Activated T-helper 17 cell treated with anti-CD3 and anti-CD28 coated beads, Interleukin-2, amount 50 U/mL, for 72 hours (primary cell): ENCODE results near the gene UTS2B. TPM values are rescaled to one million over a fixed set of nuclear protein-coding genes. Genes with fewer than 3 reads are reported as not detected.
"Not testable (repeated sequence)": the region's sequence is repeated elsewhere in the genome, so short reads cannot be mapped to it uniquely, and the experiment has no call there.

ENCODE experiments used
- ATAC-seq: fragments of 150-1000 bp; cut with Tn5 transposase; replicated peaks from 2 replicates; pipeline ENCODE4 v1.10.0; 2021; ENCODE audit warnings: mild to moderate bottlenecking, moderate library complexity
- H3K27ac Mint-ChIP-seq: one replicate; pipeline ENCODE4 v1.8.0; 2022; ENCODE audit warnings: mixed read lengths
- H3K27me3 Mint-ChIP-seq: one replicate; pipeline ENCODE4 v1.8.0; 2022; ENCODE audit warnings: mixed read lengths
- H3K36me3 Mint-ChIP-seq: one replicate; pipeline ENCODE4 v1.8.0; 2022; ENCODE audit warnings: low read depth, mild to moderate bottlenecking, mixed read lengths
- H3K4me1 Mint-ChIP-seq: one replicate; pipeline ENCODE4 v1.8.0; 2022; ENCODE audit warnings: mixed read lengths
- H3K4me3 Mint-ChIP-seq: one replicate; pipeline ENCODE4 v1.8.0; 2022; ENCODE audit warnings: mild to moderate bottlenecking, mixed read lengths
- H3K9me3 Mint-ChIP-seq: one replicate; pipeline ENCODE4 v1.8.0; 2022; ENCODE audit warnings: mixed read lengths
- total RNA-seq, 2 donors: library from RNA; stranded (reverse); gene quantifications; one replicate each; pipeline ENCODE4 v1.2.3, GENCODE V29; 2022

The UTS2B gene
- total RNA-seq, 2 donors from 2014 or later, result not detected

- Mint-ChIP-seq H3K27ac (no peak overlapping the region), H3K36me3 (no peaks in the 10 kb centered on the region), H3K4me1 (no peaks in the 10 kb centered on the region), H3K27me3 (peaks cover 3% of the 10 kb centered on the region), H3K9me3 (no peaks in the 10 kb centered on the region), H3K4me3 (no peak overlapping the region)
- ATAC-seq, result no peak
Measured at GRCh38 chr3:191261304-191261638, 69.1 kb downstream of the UTS2B start.

GRCh38 chr3:191260431-191261303, 69.7 kb downstream of the UTS2B start:
- H3K4me3 Mint-ChIP-seq, result no peak overlapping the region
- H3K4me1 Mint-ChIP-seq, result no peaks in the 10 kb centered on the region
- H3K27me3 Mint-ChIP-seq, result peaks cover 3% of the 10 kb centered on the region
- H3K36me3 Mint-ChIP-seq, result no peaks in the 10 kb centered on the region
- no peak for ATAC-seq
- H3K27ac Mint-ChIP-seq, result no peak overlapping the region
- H3K9me3 Mint-ChIP-seq, result no peaks in the 10 kb centered on the region

GRCh38 chr3:191259486-191259885, 70.8 kb downstream of the UTS2B start:
- no peaks in the 10 kb centered on the region for H3K9me3 Mint-ChIP-seq
- no peaks in the 10 kb centered on the region for H3K4me1 Mint-ChIP-seq
- H3K4me3 Mint-ChIP-seq, result no peak overlapping the region
- H3K36me3 Mint-ChIP-seq, result no peaks in the 10 kb centered on the region
- H3K27me3 Mint-ChIP-seq, result peaks cover 3% of the 10 kb centered on the region
- no peak overlapping the region for H3K27ac Mint-ChIP-seq
- ATAC-seq, result no peak

GRCh38 chr3:191257286-191257685, 73.0 kb downstream of the UTS2B start:
- Mint-ChIP-seq H3K4me1 (no peaks in the 10 kb centered on the region), H3K4me3 (no peak overlapping the region), H3K9me3 (no peaks in the 10 kb centered on the region), H3K27ac (no peak overlapping the region), H3K36me3 (no peaks in the 10 kb centered on the region), H3K27me3 (peaks cover 3% of the 10 kb centered on the region)
- no peak for ATAC-seq

- ATAC-seq, result no peak
- H3K4me3 Mint-ChIP-seq, result no peak overlapping the region
Measured at GRCh38 chr3:191256405-191256804, 73.9 kb downstream of the UTS2B start.

GRCh38 chr3:191255156-191255555, 75.2 kb downstream of the UTS2B start:
- ATAC-seq, result no peak
- Mint-ChIP-seq H3K4me1 (no peaks in the 10 kb centered on the region), H3K4me3 (no peak overlapping the region), H3K27ac (no peak overlapping the region), H3K27me3 (peaks cover 3% of the 10 kb centered on the region), H3K9me3 (no peaks in the 10 kb centered on the region), H3K36me3 (no peaks in the 10 kb centered on the region)

More at GRCh38 chr3:191256405-191256804, 73.9 kb downstream of the UTS2B start:
- Mint-ChIP-seq H3K4me1 (no peaks in the 10 kb centered on the region), H3K9me3 (no peaks in the 10 kb centered on the region), H3K27me3 (peaks cover 3% of the 10 kb centered on the region), H3K27ac (no peak overlapping the region), H3K36me3 (no peaks in the 10 kb centered on the region)

GRCh38 chr3:191254098-191254873, 76.0 kb downstream of the UTS2B start:
- Mint-ChIP-seq H3K4me3 (no peak overlapping the region), H3K9me3 (no peaks in the 10 kb centered on the region), H3K27me3 (peaks cover 3% of the 10 kb centered on the region), H3K4me1 (no peaks in the 10 kb centered on the region), H3K27ac (no peak overlapping the region), H3K36me3 (no peaks in the 10 kb centered on the region)
- ATAC-seq, result no peak

GRCh38 chr3:191253089-191253799, 77.1 kb downstream of the UTS2B start:
- H3K36me3 Mint-ChIP-seq, result no peaks in the 10 kb centered on the region
- H3K27me3 Mint-ChIP-seq, result no peaks in the 10 kb centered on the region
- no peak overlapping the region for H3K27ac Mint-ChIP-seq
- no peak for ATAC-seq
- no peaks in the 10 kb centered on the region for H3K4me1 Mint-ChIP-seq
- H3K9me3 Mint-ChIP-seq, result no peaks in the 10 kb centered on the region
- H3K4me3 Mint-ChIP-seq, result no peak overlapping the region

- no peak for ATAC-seq
- Mint-ChIP-seq H3K9me3 (no peaks in the 10 kb centered on the region), H3K27me3 (no peaks in the 10 kb centered on the region), H3K4me1 (no peaks in the 10 kb centered on the region), H3K36me3 (no peaks in the 10 kb centered on the region), H3K27ac (no peak overlapping the region), H3K4me3 (no peak overlapping the region)
Measured at GRCh38 chr3:191246630-191247029, 83.7 kb downstream of the UTS2B start.

- ATAC-seq, H3K4me3 Mint-ChIP-seq, H3K36me3 Mint-ChIP-seq, H3K27me3 Mint-ChIP-seq, H3K4me1 Mint-ChIP-seq, H3K9me3 Mint-ChIP-seq, H3K27ac Mint-ChIP-seq: not testable (repeated sequence)
Measured at GRCh38 chr3:191246034-191246433, 84.3 kb downstream of the UTS2B start.

GRCh38 chr3:191244242-191244867, 86.0 kb downstream of the UTS2B start:
- Mint-ChIP-seq H3K4me3 (no peak overlapping the region), H3K9me3 (no peaks in the 10 kb centered on the region), H3K27ac (no peak overlapping the region), H3K36me3 (no peaks in the 10 kb centered on the region), H3K27me3 (no peaks in the 10 kb centered on the region), H3K4me1 (no peaks in the 10 kb centered on the region)
- no peak for ATAC-seq

GRCh38 chr3:191240486-191240885, 89.8 kb downstream of the UTS2B start:
- no peak overlapping the region for H3K4me3 Mint-ChIP-seq
- H3K4me1 Mint-ChIP-seq, result no peaks in the 10 kb centered on the region
- H3K36me3 Mint-ChIP-seq, result no peaks in the 10 kb centered on the region
- H3K27me3 Mint-ChIP-seq, result no peaks in the 10 kb centered on the region
- no peak for ATAC-seq
- no peak overlapping the region for H3K27ac Mint-ChIP-seq
- no peaks in the 10 kb centered on the region for H3K9me3 Mint-ChIP-seq

- Mint-ChIP-seq H3K4me1 (no peaks in the 10 kb centered on the region), H3K27ac (no peak overlapping the region), H3K36me3 (no peaks in the 10 kb centered on the region), H3K4me3 (no peak overlapping the region), H3K27me3 (no peaks in the 10 kb centered on the region), H3K9me3 (no peaks in the 10 kb centered on the region)
- no peak for ATAC-seq
Measured at GRCh38 chr3:191239407-191240031, 90.8 kb downstream of the UTS2B start.

- ATAC-seq, result no peak
- Mint-ChIP-seq H3K27me3 (no peaks in the 10 kb centered on the region), H3K4me1 (no peaks in the 10 kb centered on the region), H3K27ac (no peak overlapping the region), H3K9me3 (no peaks in the 10 kb centered on the region), H3K4me3 (no peak overlapping the region), H3K36me3 (no peaks in the 10 kb centered on the region)
Measured at GRCh38 chr3:191238321-191238817, 92.0 kb downstream of the UTS2B start.
